CD4-positive, alpha-beta T cell treated with Interleukin-6 for 4 hours (primary cell): Measurements from ENCODE around the gene PHF24.
A peak's percentile ranks its signal among the peaks of the same experiment; 100 is the strongest.
"Not testable (repeated sequence)": the region's sequence is repeated elsewhere in the genome, so short reads cannot be mapped to it uniquely, and the experiment has no call there.

Source experiments
- DNase-seq: peaks from one replicate; pipeline ENCODE4 v3.0.0-alpha.2; 2020; ENCODE audit warnings: mixed read lengths

Gene PHF24

GRCh38 chr9:34957492-34958410 lies at the start of gene PHF24:
Gene PHF24, plus strand, starts transcription at chr9:34958285. Its CDS starts 13,014 bp downstream, at chr9:34971299.
- DNase-seq = peak; percentile 19

- DNase-seq = no peak
These were observed 31.0 kb upstream of the PHF24 start for GRCh38 chr9:34927061-34927460.

GRCh38 chr9:34928921-34929320 lies 29.2 kb upstream of the PHF24 start:
- no peak for DNase-seq

- peak; percentile 25 for DNase-seq
These were observed 28.5 kb upstream of the PHF24 start for GRCh38 chr9:34929506-34930102.

GRCh38 chr9:34939989-34940388 lies 18.1 kb upstream of the PHF24 start:
- not testable (repeated sequence) for DNase-seq

- DNase-seq = no peak
These were observed 9.6 kb upstream of the PHF24 start for GRCh38 chr9:34948451-34948850.

GRCh38 chr9:34954225-34954624 lies 3.9 kb upstream of the PHF24 start:
- no peak for DNase-seq

GRCh38 chr9:34956066-34956465 lies 2.0 kb upstream of the PHF24 start:
- DNase-seq = not testable (repeated sequence)

GRCh38 chr9:34956648-34957047 lies 1.4 kb upstream of the PHF24 start:
- no peak for DNase-seq

- no peak for DNase-seq
These were observed 412 bp downstream of the PHF24 start for GRCh38 chr9:34958411-34958982.

GRCh38 chr9:34959461-34959860 lies 1.4 kb downstream of the PHF24 start:
- no peak for DNase-seq

GRCh38 chr9:34961574-34962490 lies 3.7 kb downstream of the PHF24 start:
- no peak for DNase-seq

GRCh38 chr9:34962546-34962945 lies 4.5 kb downstream of the PHF24 start:
- no peak for DNase-seq

GRCh38 chr9:34963552-34963951 lies 5.5 kb downstream of the PHF24 start:
- DNase-seq = no peak

- DNase-seq = no peak
These were observed 6.4 kb downstream of the PHF24 start for GRCh38 chr9:34964458-34964857.

GRCh38 chr9:34971146-34971811 lies 13.2 kb downstream of the PHF24 start:
- no peak for DNase-seq

- DNase-seq = no peak
These were observed 16.6 kb downstream of the PHF24 start for GRCh38 chr9:34974664-34975063.

- no peak for DNase-seq
These were observed 18.4 kb downstream of the PHF24 start for GRCh38 chr9:34976441-34976840.

GRCh38 chr9:34976992-34977391 lies 18.9 kb downstream of the PHF24 start:
- no peak for DNase-seq

- no peak for DNase-seq
These were observed 22.2 kb downstream of the PHF24 start for GRCh38 chr9:34980181-34980761.

GRCh38 chr9:34982361-34982760 lies 24.3 kb downstream of the PHF24 start:
- DNase-seq = no peak

- peak; percentile 50 for DNase-seq
These were observed 25.1 kb downstream of the PHF24 start for GRCh38 chr9:34983209-34983608.
